Skeletal muscle satellite cell (primary cell): ENCODE measurements around the gene TMEM247.
A peak's percentile ranks its signal among the peaks of the same experiment; 100 is the strongest.
"Not testable (repeated sequence)": the region's sequence is repeated elsewhere in the genome, so short reads cannot be mapped to it uniquely, and the experiment has no call there.

ENCODE experiments used
- H3K27me3 ChIP-seq: 2 replicates; pipeline ENCODE4 v1.7.0; 2013; ENCODE audit warnings: low read length; ENCODE audit not compliant: control insufficient read depth, insufficient read depth
- H3K36me3 ChIP-seq: 2 replicates; pipeline ENCODE4 v1.7.0; 2013; ENCODE audit warnings: mild to moderate bottlenecking, control low read depth, low read length; ENCODE audit not compliant: insufficient read depth
- H3K4me1 ChIP-seq: 2 replicates; pipeline ENCODE4 v1.7.0; 2013; ENCODE audit warnings: low read length; ENCODE audit not compliant: control insufficient read depth, insufficient read depth
- H3K4me2 ChIP-seq: 2 replicates; pipeline ENCODE4 v1.7.0; 2013; ENCODE audit warnings: mild to moderate bottlenecking, low read length
- H3K4me3 ChIP-seq: 2 replicates; pipeline ENCODE4 v1.7.0; 2013; ENCODE audit warnings: low read length
- H3K9ac ChIP-seq: 2 replicates; pipeline ENCODE4 v1.7.0; 2013; ENCODE audit warnings: mild to moderate bottlenecking, low read depth, low read length, moderate library complexity
- H3K9me3 ChIP-seq: replicated peaks from 2 replicates; pipeline ENCODE4 v1.7.0; 2013; ENCODE audit warnings: mild to moderate bottlenecking, control low read depth, low read length

TMEM247 gene

DNA sequence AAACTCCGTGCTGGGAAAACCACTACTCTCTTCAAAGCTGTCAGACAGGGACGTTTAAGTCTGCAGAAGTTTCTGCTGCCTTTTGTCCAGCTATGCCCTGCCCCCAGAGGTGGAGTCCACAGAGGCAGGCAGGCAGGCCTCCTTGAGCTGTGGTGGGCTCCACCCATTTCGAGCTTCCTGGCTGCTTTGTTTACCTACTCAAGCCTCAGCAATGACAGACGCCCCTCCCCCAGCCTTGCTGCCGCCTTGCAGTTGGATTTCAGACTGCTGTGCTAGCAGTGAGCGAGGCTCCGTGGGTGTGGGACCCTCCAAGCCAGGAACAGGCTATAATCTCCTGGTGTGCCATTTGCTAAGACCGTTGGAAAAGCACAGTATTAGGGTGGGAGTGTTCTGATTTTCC is 1.9 kb upstream of the TMEM247 start:
- not testable (repeated sequence) for H3K27me3 ChIP-seq, H3K9ac ChIP-seq, H3K36me3 ChIP-seq, H3K4me2 ChIP-seq, H3K4me3 ChIP-seq, H3K9me3 ChIP-seq
- H3K4me1 ChIP-seq: peaks cover 15% of the 10 kb centered on the region

DNA sequence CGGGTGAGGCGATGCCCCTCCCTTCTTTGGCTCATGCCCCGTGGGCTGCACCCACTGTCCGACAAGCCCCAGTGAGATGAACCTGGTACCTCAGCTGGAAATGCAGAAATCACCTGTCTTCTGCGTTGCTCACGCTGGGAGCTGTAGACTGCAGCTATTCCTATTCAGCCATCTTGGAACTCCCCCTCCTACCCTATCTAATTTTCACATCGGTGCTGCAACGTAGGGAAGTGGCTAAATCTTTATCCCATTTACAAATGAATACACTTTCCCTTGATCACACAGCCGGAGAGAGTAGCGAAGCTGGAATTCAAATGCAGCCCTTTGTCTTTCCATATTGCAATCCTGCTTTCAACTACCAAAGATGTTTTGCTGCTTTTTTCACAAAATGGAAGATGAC is 1.4 kb upstream of the TMEM247 start:
- Histone ChIP-seq H3K9ac (no peak overlapping the region), H3K4me3 (no peak overlapping the region), H3K4me1 (peaks cover 15% of the 10 kb centered on the region), H3K36me3 (no peaks in the 10 kb centered on the region), H3K9me3 (no peaks in the 10 kb centered on the region), H3K4me2 (no peak overlapping the region), H3K27me3 (no peaks in the 10 kb centered on the region)

DNA sequence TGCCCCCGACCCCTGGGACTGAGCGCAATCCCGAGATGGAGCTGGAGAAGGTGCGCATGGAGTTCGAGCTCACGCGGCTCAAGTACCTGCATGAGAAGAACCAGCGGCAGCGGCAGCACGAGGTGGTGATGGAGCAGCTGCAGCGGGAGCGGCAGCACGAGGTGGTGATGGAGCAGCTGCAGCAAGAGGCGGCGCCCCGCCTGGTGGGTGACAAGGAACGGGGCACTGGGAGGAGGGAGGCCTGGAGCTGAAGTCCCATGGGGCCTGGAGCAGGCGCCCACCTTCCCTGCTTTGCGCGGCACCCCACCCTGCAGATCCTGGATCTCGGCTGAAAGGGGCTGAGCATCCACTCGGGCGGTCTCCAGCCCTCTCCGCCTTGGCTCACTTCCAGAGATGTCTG is 1.2 kb downstream of the TMEM247 start:
- H3K9ac ChIP-seq: no peak overlapping the region
- peaks cover 3% of the 10 kb centered on the region for H3K27me3 ChIP-seq
- H3K4me2 ChIP-seq: no peak overlapping the region
- peaks cover 15% of the 10 kb centered on the region for H3K4me1 ChIP-seq
- H3K36me3 ChIP-seq: no peaks in the 10 kb centered on the region
- H3K4me3 ChIP-seq: no peak overlapping the region
- H3K9me3 ChIP-seq: no peaks in the 10 kb centered on the region

DNA sequence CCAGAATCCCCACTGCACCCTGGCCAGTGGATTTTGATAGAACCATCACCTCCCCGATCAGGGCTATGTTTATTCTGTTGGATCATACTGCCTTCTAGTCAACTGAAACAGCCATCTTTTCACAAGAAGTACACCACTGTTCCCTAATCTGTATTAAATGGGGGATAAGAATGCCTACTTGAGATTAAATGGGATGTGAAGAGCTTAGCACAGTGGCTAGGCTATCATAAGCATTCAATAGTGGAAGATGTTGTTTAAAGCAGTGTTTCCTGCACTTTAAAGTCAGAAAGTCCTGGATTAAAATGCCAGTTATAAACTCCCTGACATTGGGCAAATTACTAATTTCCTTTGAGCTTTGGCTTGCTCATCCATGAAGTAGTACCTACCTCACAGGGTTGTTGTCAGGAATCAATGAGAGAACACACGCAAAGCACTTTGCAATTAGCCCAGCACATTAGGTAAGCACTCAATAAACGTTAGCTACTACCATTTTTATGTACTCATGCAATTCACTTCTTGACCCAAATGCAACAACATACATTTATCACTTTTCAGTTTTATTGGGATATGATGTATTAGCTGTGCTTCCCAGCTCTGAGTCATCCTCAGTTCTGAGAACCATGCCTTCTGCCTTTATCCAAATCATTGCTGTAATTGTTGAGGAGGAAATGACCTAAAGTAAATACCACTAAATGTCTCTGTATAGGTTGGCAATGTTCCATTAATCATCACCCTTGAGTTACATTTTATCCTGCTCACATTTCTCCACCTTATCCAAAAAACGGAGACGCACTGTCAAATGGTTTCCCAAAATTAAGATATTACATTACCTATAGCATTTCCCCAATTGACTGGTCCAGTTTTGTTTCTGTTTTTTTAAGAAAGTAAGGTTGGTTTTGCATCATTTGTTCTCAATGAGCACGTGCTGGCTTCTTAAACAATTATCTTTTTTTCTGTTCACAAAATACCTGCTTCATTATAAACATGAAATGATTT is 2.1 kb downstream of the TMEM247 start:
- no peaks in the 10 kb centered on the region for H3K9me3 ChIP-seq
- H3K4me3 ChIP-seq: no peak overlapping the region
- H3K4me2 ChIP-seq: peak overlapping the region; percentile 22
- H3K4me1 ChIP-seq: peaks cover 15% of the 10 kb centered on the region
- no peaks in the 10 kb centered on the region for H3K36me3 ChIP-seq
- H3K9ac ChIP-seq: peak overlapping the region; percentile 20
- peaks cover 3% of the 10 kb centered on the region for H3K27me3 ChIP-seq

DNA sequence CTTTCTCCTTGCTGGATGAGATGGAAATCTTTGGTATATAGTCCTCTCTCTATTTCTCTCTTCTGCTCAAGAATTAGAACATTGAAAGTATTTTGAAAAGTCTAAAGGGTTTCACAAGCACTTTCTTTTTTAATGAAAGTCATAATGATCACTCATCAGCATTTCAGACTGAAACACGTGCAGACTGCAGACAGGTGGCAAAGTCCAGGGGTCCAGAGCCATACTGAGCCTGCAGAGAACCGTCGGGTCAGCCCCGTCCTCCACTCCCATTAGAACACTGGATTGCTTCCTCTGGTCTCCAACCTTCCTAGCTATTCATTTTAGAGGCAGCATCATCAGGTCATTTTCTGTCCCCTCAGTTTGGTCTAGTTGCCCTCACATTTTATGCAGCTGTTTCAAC is 3.1 kb downstream of the TMEM247 start:
- H3K36me3 ChIP-seq: no peaks in the 10 kb centered on the region
- H3K9ac ChIP-seq: no peak overlapping the region
- no peak overlapping the region for H3K4me3 ChIP-seq
- H3K27me3 ChIP-seq: peaks cover 3% of the 10 kb centered on the region
- H3K9me3 ChIP-seq: no peaks in the 10 kb centered on the region
- H3K4me2 ChIP-seq: no peak overlapping the region
- peaks cover 17% of the 10 kb centered on the region for H3K4me1 ChIP-seq

DNA sequence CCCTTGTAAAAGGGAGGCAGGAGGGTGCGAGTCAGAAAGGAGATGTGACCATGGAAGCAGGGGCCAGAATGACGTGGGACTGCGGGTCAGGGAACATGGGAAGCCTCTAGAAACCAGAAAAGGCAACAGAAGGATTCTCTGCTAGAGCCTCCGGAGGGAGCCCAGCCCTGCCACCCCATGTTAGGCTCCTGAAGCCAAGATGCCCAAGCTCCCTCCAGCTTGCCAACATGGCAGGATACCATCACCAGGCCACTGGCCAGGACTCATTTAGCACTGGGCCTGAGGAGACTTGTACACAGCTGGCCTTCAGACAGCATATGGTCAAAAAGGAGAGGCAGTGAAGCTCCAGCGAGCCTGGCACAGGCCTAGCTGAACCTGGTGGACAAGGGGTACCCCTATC is 5.6 kb downstream of the TMEM247 start:
- Histone ChIP-seq H3K9ac (no peak overlapping the region), H3K9me3 (no peaks in the 10 kb centered on the region), H3K4me3 (no peak overlapping the region), H3K4me1 (peaks cover 27% of the 10 kb centered on the region), H3K27me3 (peaks cover 3% of the 10 kb centered on the region), H3K36me3 (no peaks in the 10 kb centered on the region), H3K4me2 (no peak overlapping the region)

DNA sequence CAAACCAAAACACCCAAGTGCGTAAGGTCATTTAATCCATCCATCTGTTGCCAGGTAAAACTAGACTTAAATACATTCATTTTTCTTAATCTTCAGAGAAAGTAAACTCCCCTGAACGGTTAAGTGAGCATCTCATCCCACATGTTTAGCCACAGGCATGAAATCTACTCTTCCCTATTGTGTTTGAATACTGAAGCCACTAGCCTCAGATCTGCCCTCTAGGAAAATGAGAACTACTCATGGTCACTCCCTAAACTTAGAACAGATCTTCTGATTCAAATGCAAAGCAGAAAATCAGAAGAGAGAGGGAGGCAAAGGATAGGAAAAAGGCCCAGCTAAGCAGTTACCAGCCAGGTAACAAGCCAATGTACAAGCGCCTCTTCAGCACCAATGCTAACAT is 7.1 kb downstream of the TMEM247 start:
- H3K4me1 ChIP-seq: peaks cover 19% of the 10 kb centered on the region
- H3K4me2 ChIP-seq: no peak overlapping the region
- no peaks in the 10 kb centered on the region for H3K9me3 ChIP-seq
- peaks cover 3% of the 10 kb centered on the region for H3K27me3 ChIP-seq
- H3K9ac ChIP-seq: no peak overlapping the region
- no peaks in the 10 kb centered on the region for H3K36me3 ChIP-seq
- H3K4me3 ChIP-seq: no peak overlapping the region

DNA sequence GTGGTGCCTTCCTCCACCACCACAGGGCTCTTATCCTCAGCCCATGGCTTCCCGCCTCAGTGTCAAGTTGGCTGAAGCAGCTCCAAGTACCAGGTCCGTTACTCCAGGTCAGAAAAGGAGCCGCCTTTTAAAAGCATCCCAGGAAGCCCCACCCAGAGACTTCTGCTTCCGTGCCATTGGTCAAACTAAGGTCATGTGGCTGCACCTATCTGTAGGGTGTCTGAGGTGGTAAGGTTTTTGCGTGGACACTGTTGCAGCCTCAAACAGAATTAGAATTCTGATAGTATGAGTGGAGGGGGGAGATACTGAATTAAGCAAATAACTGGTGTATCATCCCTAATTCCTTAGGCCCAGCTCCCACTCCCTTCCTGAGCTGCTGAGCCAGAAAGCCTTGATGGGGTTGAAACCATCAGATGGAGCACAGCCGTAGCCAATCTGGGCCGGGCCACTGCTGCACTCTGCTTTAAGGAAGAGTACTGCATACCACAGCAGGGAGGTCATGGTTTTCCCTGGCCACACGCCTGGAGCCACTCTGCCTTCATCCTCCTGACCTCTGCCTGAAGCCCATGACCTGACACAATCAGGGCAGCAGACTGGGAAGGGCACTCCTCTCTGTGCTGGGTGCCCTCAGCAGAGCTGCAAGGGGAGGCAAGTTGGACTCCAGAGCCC is 8.4 kb downstream of the TMEM247 start:
- Histone ChIP-seq H3K27me3 (peaks cover 3% of the 10 kb centered on the region), H3K36me3 (no peaks in the 10 kb centered on the region), H3K9ac (no peak overlapping the region), H3K4me2 (peak overlapping the region; percentile 35), H3K4me3 (no peak overlapping the region), H3K4me1 (peaks cover 12% of the 10 kb centered on the region), H3K9me3 (no peaks in the 10 kb centered on the region)

DNA sequence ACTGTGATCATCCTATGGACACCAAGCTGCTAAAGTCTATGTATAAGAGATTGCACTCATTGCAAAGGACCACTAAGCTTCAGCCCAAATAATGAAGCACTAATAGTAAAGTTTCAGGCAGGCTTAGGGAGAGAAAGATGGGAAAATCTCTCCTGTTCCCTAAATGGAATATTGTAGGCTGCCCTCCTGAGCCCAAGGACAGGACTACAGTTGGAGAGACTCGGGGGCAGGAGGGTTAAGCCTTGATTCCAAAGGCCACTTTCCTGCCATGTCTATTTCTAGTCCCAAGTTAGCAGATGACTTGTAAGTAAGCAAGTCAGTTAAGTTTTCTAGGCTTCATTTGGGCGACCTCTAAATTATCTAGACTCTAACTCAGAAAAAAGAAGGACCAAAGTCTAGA is 9.0 kb downstream of the TMEM247 start:
- Histone ChIP-seq H3K9me3 (no peaks in the 10 kb centered on the region), H3K36me3 (no peaks in the 10 kb centered on the region), H3K4me2 (peak overlapping the region; percentile 35), H3K4me3 (no peak overlapping the region), H3K9ac (no peak overlapping the region), H3K27me3 (peaks cover 3% of the 10 kb centered on the region), H3K4me1 (peaks cover 16% of the 10 kb centered on the region)

DNA sequence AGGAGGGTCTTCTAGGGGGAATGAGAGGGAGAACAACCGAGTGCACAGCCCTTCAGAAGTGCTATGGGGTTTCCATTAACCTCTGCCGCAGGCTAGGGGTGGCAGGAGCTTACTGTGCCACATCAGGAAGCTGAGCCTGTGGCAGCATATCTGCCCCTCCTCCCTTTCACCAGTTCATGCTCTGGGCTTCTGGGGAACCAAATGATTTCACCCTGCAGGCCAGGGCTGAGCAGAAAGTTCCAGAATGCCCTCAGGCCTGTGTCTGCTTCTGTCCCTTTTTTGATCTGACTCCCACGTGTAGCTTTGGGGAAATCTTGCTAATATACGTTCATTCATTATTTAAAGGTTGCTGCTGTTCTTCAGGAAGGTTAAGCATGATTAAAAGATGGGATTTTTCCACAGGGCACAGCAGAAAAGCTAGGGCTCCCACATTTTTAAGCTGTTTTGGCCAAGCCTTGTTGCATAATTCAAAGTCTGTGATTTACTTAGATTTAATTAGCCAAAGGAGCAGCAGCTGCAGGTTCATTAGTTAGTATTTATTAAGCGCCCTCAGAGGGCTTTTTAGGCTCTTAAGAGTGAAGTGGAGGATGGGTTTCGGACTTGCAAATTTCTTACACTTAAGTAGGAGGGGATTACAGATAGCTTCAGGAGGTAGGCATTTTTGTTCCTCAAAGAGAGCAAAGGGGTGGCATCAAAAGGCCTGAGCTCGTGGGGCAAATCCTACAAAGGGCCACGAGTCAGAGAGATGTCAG is 10.2 kb downstream of the TMEM247 start:
- Histone ChIP-seq H3K4me3 (no peak overlapping the region), H3K4me1 (peaks cover 20% of the 10 kb centered on the region)

DNA sequence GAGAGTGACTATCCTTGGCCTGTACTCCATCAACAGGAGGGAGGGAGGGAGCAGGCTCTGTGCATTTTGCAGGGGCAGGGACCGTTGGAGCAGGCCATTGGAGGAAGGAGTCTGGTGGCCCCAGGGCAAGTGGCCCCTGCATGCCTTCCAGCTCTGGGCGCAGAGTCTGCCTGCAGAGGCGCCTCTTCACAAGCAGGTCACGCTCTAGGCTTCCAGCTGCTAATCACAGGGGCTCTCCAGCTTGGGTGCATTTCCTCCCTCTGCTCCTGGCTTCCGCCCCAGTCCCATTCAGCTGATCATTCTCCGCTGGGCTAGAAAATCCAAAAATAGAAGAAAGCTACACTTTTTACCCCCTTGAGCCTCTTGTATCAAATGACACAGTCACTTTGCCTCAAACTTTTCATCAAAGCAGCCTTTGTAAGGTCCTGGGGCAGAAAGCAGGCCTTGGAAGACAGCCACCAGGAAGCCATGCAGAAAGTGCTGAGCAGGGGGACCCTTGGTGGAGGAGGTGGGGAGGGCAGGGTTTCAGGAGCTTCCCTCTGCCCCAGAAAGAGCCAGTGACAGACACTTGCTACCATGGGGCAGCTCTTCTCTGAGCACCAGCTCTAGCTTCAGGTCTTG is 11.3 kb downstream of the TMEM247 start:
- Histone ChIP-seq H3K4me1 (peaks cover 20% of the 10 kb centered on the region), H3K36me3 (no peaks in the 10 kb centered on the region), H3K9me3 (no peaks in the 10 kb centered on the region), H3K4me3 (no peak overlapping the region), H3K27me3 (no peaks in the 10 kb centered on the region), H3K4me2 (no peak overlapping the region), H3K9ac (no peak overlapping the region)

More for the DNA sequence above, 10.2 kb downstream of the TMEM247 start:
- H3K4me2 ChIP-seq: no peak overlapping the region
- no peaks in the 10 kb centered on the region for H3K9me3 ChIP-seq
- H3K9ac ChIP-seq: no peak overlapping the region
- no peaks in the 10 kb centered on the region for H3K27me3 ChIP-seq
- H3K36me3 ChIP-seq: no peaks in the 10 kb centered on the region
